Fibroblast of villous mesenchyme (primary cell): Measurements from ENCODE around the gene ARHGEF37. TPM values are rescaled to one million over a fixed set of nuclear protein-coding genes. Genes with fewer than 3 reads are reported as not detected.
"Not testable (repeated sequence)": the region's sequence is repeated elsewhere in the genome, so short reads cannot be mapped to it uniquely, and the experiment has no call there.

ENCODE experiments used
- DNase-seq: peaks from one replicate; pipeline ENCODE4 v3.0.0-alpha.2; 2010; ENCODE audit warnings: low read depth
- H3K4me3 ChIP-seq: 2 replicates; pipeline ENCODE4 v1.5.1; 2011; ENCODE audit warnings: low read depth, mild to moderate bottlenecking, low read length
- CTCF ChIP-seq: IDR thresholded peaks from 2 replicates; pipeline ENCODE4 v1.5.1; 2012; ENCODE audit warnings: low read depth, mild to moderate bottlenecking, low read length; ENCODE audit not compliant: insufficient read depth
- total RNA-seq: library from RNA; depleted of rRNA; stranded (reverse); fragments of >200 nt; gene quantifications from 2 replicates; pipeline ENCODE4 v1.2.3, GENCODE V29; 2012

The ARHGEF37 gene
- 0.43 and 0.64 TPM in 2 replicates for total RNA-seq

- TF ChIP-seq CTCF, result no peak
- peak within 1 kb of the TSS; percentile 55 for H3K4me3 ChIP-seq
- DNase-seq, result peak; percentile 41
Observed at GRCh38 chr5:149581192-149581861, at the start of gene ARHGEF37. Gene ARHGEF37 (plus strand): TSS chr5:149581498. CDS start chr5:149597770, 16,272 bp downstream.

- TF ChIP-seq CTCF, result no peak
- DNase-seq, result no peak
- H3K4me3 ChIP-seq, result no peak overlapping the region
Observed at GRCh38 chr5:149532413-149532812, 48.9 kb upstream of the ARHGEF37 start.

- not testable (repeated sequence) for H3K4me3 ChIP-seq, DNase-seq
Observed at GRCh38 chr5:149535787-149536186, 45.5 kb upstream of the ARHGEF37 start.

GRCh38 chr5:149537374-149537975, 43.8 kb upstream of the ARHGEF37 start:
- TF ChIP-seq CTCF, result no peak
- no peak for DNase-seq
- no peak overlapping the region for H3K4me3 ChIP-seq

GRCh38 chr5:149540089-149540488, 41.2 kb upstream of the ARHGEF37 start:
- no peak for DNase-seq
- H3K4me3 ChIP-seq, result no peak overlapping the region
- TF ChIP-seq CTCF, result no peak

GRCh38 chr5:149541893-149542292, 39.4 kb upstream of the ARHGEF37 start:
- no peak for DNase-seq
- TF ChIP-seq CTCF, result no peak
- H3K4me3 ChIP-seq, result no peak overlapping the region

GRCh38 chr5:149543361-149544027, 37.8 kb upstream of the ARHGEF37 start:
- H3K4me3 ChIP-seq, result no peak overlapping the region
- DNase-seq, result peak; percentile 45
- no peak for TF ChIP-seq CTCF
